Measurements from ENCODE around the gene PERM1. TPM values are rescaled to one million over a fixed set of nuclear protein-coding genes. Genes with fewer than 3 reads are reported as not detected.

Gene PERM1
- total and polyA plus RNA-seq, 2 of the 8 experiments (the other 6 are each of a cell fraction or from before 2014, with no cell fraction given) = not detected

- Histone ChIP-seq H2BK120ac (replicated peaks; ENCODE audit: low read depth, low read length) (no peak overlapping the region), H3K27ac (ENCODE audit: low read depth, low read length) (no peak overlapping the region), H4K8ac (ENCODE audit: extremely low read depth, insufficient read depth, low read length) (no peak overlapping the region), H2AK5ac (ENCODE audit: low read depth, low read length) (no peak overlapping the region), H3K4me2 (ENCODE audit: insufficient read depth in 1 of 2, low read depth in 2 of 2, low read length in 2 of 2) (no peak overlapping the region), H2BK5ac (ENCODE audit: low read depth, low read length) (no peak overlapping the region), H3K18ac (ENCODE audit: extremely low read depth, low read length) (no peak overlapping the region), H3K23me2 (ENCODE audit: low read depth, low read length) (peaks cover under 1% of the 10 kb centered on the region; the same call in 1 of the 2 replicates), H3K23ac (ENCODE audit: insufficient read length) (no peak overlapping the region), H2AFZ (ENCODE audit: low read length) (no peak overlapping the region), H3K9ac (replicated peaks in 1 of 4; ENCODE audit: extremely low read depth in 1 of 4, low read depth in 3 of 4, low read length in 3 of 4) (no peak overlapping the region), H3K4me1 (replicated peaks in 1 of 4; ENCODE audit: control insufficient read depth in 3 of 4, insufficient read depth in 4 of 4, low read length in 3 of 4) (peaks cover under 1 to 16% (median 7%) of the 10 kb centered on the region in 4 experiments), H2BK12ac (ENCODE audit: low read depth, low read length) (0 out of 2 replicates have a peak overlapping the region, but pooled peaks have one; percentile 75), H3K56ac (replicated peaks; ENCODE audit: insufficient read length, low read depth, low read length) (no peak overlapping the region), H3K79me2 (ENCODE audit: control insufficient read depth in 1 of 2, insufficient read depth in 2 of 2, low read length in 2 of 2) (no peaks in the 10 kb centered on the region), H3K27me3 (replicated peaks in 1 of 4; ENCODE audit: control insufficient read depth in 3 of 4, extremely low read depth in 1 of 4, insufficient read depth in 3 of 4, low read length in 3 of 4) (peaks cover 69 to 90% (median 87%) of the 10 kb centered on the region in 4 experiments), H3K79me1 (ENCODE audit: low read depth, low read length) (no peaks in the 10 kb centered on the region), H3K4ac (replicated peaks; ENCODE audit: insufficient read length, low read depth, low read length) (no peak overlapping the region), H3K14ac (ENCODE audit: insufficient read length) (no peak overlapping the region), H2BK15ac (ENCODE audit: low read length) (no peak overlapping the region), H4K91ac (replicated peaks; ENCODE audit: insufficient read length, low read length) (no peak overlapping the region), H2BK20ac (ENCODE audit: low read length) (no peak overlapping the region), H3K36me3 (ENCODE audit: control insufficient read depth in 2 of 4, insufficient read depth in 4 of 4, low read length in 3 of 4) (no peaks in the 10 kb centered on the region; a peak in 1 of 8 replicates), H4K20me1 (replicated peaks in 1 of 2; ENCODE audit: control insufficient read depth in 1 of 2, insufficient read depth in 2 of 2, low read length in 2 of 2) (peaks cover 19 to 20% of the 10 kb centered on the region in 2 experiments), H4K5ac (ENCODE audit: insufficient read length, low read depth, low read length) (no peak overlapping the region), H3K9me3 (ENCODE audit: insufficient read depth in 2 of 2, low read depth in 1 of 2, low read length in 1 of 2) (no peaks in the 10 kb centered on the region), H3K4me3 (ENCODE audit: extremely low read depth in 1 of 4, insufficient read depth in 2 of 4, low read depth in 3 of 4, low read length in 4 of 4) (no peak overlapping the region)
- POLR2A ChIA-PET (ENCODE audit: partially characterized antibody) = interaction anchor here (1.3 to 4.0 kb wide), 3 partner anchors 11 to 18 kb away, joined by 3 to 28 read pairs (median 6); no protein-coding TSS in a partner anchor
- no peak for DNase-seq (ENCODE audit: low read depth in 1 of 2, low spot score in 2 of 2)
- 80% methylated on average over 27 of the region's 40 CpGs; no CpG with 5 or more reads in 1 of the 2 experiments for WGBS, 2 experiments (ENCODE audit: extremely low coverage in 1 of 2, insufficient coverage in 1 of 2, insufficient read length in 1 of 2, insufficient replicate concordance in 2 of 2, low coverage in 1 of 2, low lambda C conversion rate in 2 of 2, missing lambda C conversion rate in 1 of 2)
- CTCF ChIA-PET (ENCODE audit: partially characterized antibody) = interaction anchor here (0.6 to 4.6 kb wide), 14 partner anchors 9 to 134 kb away, joined by 3 to 45 read pairs (median 4); partner anchors contain the start of gene NOC2L
- no peak for FAIRE-seq
- TF ChIP-seq SIRT6 (IDR thresholded peaks at IDR 0.05; ENCODE audit: low read length) (no peak), TAF1 (IDR thresholded peaks at IDR 0.05; ENCODE audit: low read depth, low read length) (no peak), HDAC6 (IDR thresholded peaks at IDR 0.05; ENCODE audit: low read depth, low read length) (no peak), BRCA1 (IDR thresholded peaks at IDR 0.05; ENCODE audit: low read depth, low read length) (no peak), SP2 (IDR thresholded peaks at IDR 0.05; ENCODE audit: low read length) (no peak), NRF1 (IDR thresholded peaks at IDR 0.05; ENCODE audit: low read depth, low read length) (no peak), EGR1 (IDR thresholded peaks at IDR 0.05; ENCODE audit: borderline replicate concordance, low read depth, low read length) (no peak), POU5F1 (IDR thresholded peaks at IDR 0.05; ENCODE audit: low read depth, low read length) (no peak), TBP (IDR thresholded peaks at IDR 0.05; ENCODE audit: low read depth, low read length) (no peak), CREB1 (IDR thresholded peaks at IDR 0.05) (no peak), CTBP2 (IDR thresholded peaks at IDR 0.05; ENCODE audit: borderline replicate concordance, insufficient read depth, insufficient read length, low read length) (no peak), SP4 (IDR thresholded peaks at IDR 0.05; ENCODE audit: low read length) (no peak), PHF8 (conservative IDR thresholded peaks at IDR 0.05; ENCODE audit: low read depth, low read length) (no peak)
Measured at GRCh38 chr1:929712-930632, 51.9 kb downstream of the PERM1 start.
